Liver (tissue), 9 donors: ENCODE data around the gene GRIA1. TPM values are rescaled to one million over a fixed set of nuclear protein-coding genes. Genes with fewer than 3 reads are reported as not detected.

ENCODE experiments used
- DNase-seq: peaks from one replicate; pipeline ENCODE4 v3.0.0-alpha.2; 2017; ENCODE audit warnings: low spot score
- H3K27ac ChIP-seq, 2 donors: one replicate each; pipeline ENCODE4 v1.7.0; 2013; ENCODE audit warnings: inconsistent platforms in 2 of 2, low read length in 2 of 2, control low read depth in 1 of 2, low read depth in 1 of 2, mild to moderate bottlenecking in 1 of 2
- H3K27me3 ChIP-seq, 4 donors: one replicate each; pipeline versions ENCODE4 v1.6.1 to v1.7.0; 2013; ENCODE audit warnings: low read length in 3 of 4, inconsistent platforms in 1 of 4, mild to moderate bottlenecking in 1 of 4, moderate library complexity in 1 of 4; ENCODE audit not compliant: control insufficient read depth in 4 of 4, insufficient read depth in 4 of 4
- H3K36me3 ChIP-seq, 4 donors: one replicate each; pipeline versions ENCODE4 v1.6.1 to v1.7.0; 2013; ENCODE audit warnings: low read length in 3 of 4, mild to moderate bottlenecking in 3 of 4, low read depth in 1 of 4, moderate library complexity in 1 of 4; ENCODE audit not compliant: control insufficient read depth in 4 of 4, insufficient read depth in 3 of 4
- H3K4me1 ChIP-seq, 4 donors: one replicate each; pipeline versions ENCODE4 v1.6.1 to v1.7.0; 2013; ENCODE audit warnings: low read length in 3 of 4, mild to moderate bottlenecking in 3 of 4, moderate library complexity in 1 of 4; ENCODE audit not compliant: control insufficient read depth in 4 of 4, insufficient read depth in 4 of 4
- H3K4me3 ChIP-seq, 3 donors: one replicate each; pipeline versions ENCODE4 v1.6.1 to v1.7.0; 2013; ENCODE audit warnings: low read length in 3 of 3, control low read depth in 1 of 3, low read depth in 1 of 3, mild to moderate bottlenecking in 1 of 3
- H3K9ac ChIP-seq, 2 donors: one replicate each; pipeline ENCODE4 v1.7.0; 2013; ENCODE audit warnings: low read length in 2 of 2, mild to moderate bottlenecking in 2 of 2, moderate library complexity in 2 of 2, control low read depth in 1 of 2, low read depth in 1 of 2
- H3K9me3 ChIP-seq, 4 donors: one replicate each; pipeline versions ENCODE4 v1.6.1 to v1.7.0; 2013; ENCODE audit warnings: low read length in 3 of 4; ENCODE audit not compliant: control insufficient read depth in 4 of 4
- ATF3 ChIP-seq: IDR thresholded peaks from 2 replicates; pipeline ENCODE4 v1.6.1; 2016; ENCODE audit warnings: antibody characterized with exemption
- EGR1 ChIP-seq, 2 donors: IDR thresholded peaks; 2 replicates each; pipeline ENCODE4 v1.6.1; 2016 to 2018; ENCODE audit warnings: antibody characterized with exemption in 2 of 2, low read depth in 2 of 2
- FOXA1 ChIP-seq: IDR thresholded peaks from 2 replicates; pipeline ENCODE4 v1.6.1; 2016; ENCODE audit warnings: antibody characterized with exemption
- FOXA2 ChIP-seq: IDR thresholded peaks from 2 replicates; pipeline ENCODE4 v1.6.1; 2016; ENCODE audit warnings: antibody characterized with exemption
- GABPA ChIP-seq, 2 donors: IDR thresholded peaks in 1 of 2; conservative IDR thresholded peaks in 1 of 2; 2 replicates each; pipeline ENCODE4 v1.6.1; 2016; ENCODE audit warnings: antibody characterized with exemption in 2 of 2, mild to moderate bottlenecking in 1 of 2, moderate library complexity in 1 of 2
- HNF4G ChIP-seq: IDR thresholded peaks from 2 replicates; pipeline ENCODE4 v1.6.1; 2016; ENCODE audit warnings: antibody characterized with exemption
- JUND ChIP-seq, 2 donors: IDR thresholded peaks; 2 replicates each; pipeline ENCODE4 v1.6.1; 2016; ENCODE audit warnings: antibody characterized with exemption in 2 of 2
- NR2F2 ChIP-seq: IDR thresholded peaks from 2 replicates; pipeline ENCODE4 v1.6.1; 2016; ENCODE audit warnings: antibody characterized with exemption
- SP1 ChIP-seq: IDR thresholded peaks from 2 replicates; pipeline ENCODE4 v1.6.1; 2018; ENCODE audit warnings: antibody characterized with exemption, mild to moderate bottlenecking
- TAF1 ChIP-seq: conservative IDR thresholded peaks from 2 replicates; pipeline ENCODE4 v1.6.1; 2016; ENCODE audit warnings: antibody characterized with exemption, mild to moderate bottlenecking
- YY1 ChIP-seq: IDR thresholded peaks from 2 replicates; pipeline ENCODE4 v1.6.1; 2016; ENCODE audit warnings: antibody characterized with exemption, mild to moderate bottlenecking
- ZBTB33 ChIP-seq: IDR thresholded peaks from 2 replicates; pipeline ENCODE4 v1.6.1; 2016; ENCODE audit warnings: antibody characterized with exemption
- WGBS: extraction: QIAGEN DNeasy Blood & Tissue Kit; methylation state at CpG from one replicate; pipeline ENCODE4 v1.1.7; 2013; 5-methylcytosine and 5-hydroxymethylcytosine counted together
- polyA plus RNA-seq, 2 donors: library from polyadenylated mRNA; stranded (reverse) in 1 of 2; unstranded in 1 of 2; fragments of 200-250 nt in 1 of 2; fragments of >200 nt in 1 of 2; fragmentation: Nextera tagmentation in 1 of 2; extraction: Ambion mirVana in 1 of 2; gene quantifications; one replicate each; pipeline versions ENCODE4 v1.2.1 to v1.2.3, GENCODE V29; 2013 to 2015
- total RNA-seq, 2 donors: library from RNA; depleted of rRNA; stranded (reverse); fragments of >200 nt; gene quantifications; one replicate each; pipeline ENCODE4 v1.2.3, GENCODE V29; 2014
- TF ChIP-seq, protein P1 (sequence below): IDR thresholded peaks from 2 replicates; pipeline ENCODE4 v1.6.1; 2016; ENCODE audit warnings: antibody characterized with exemption, mild to moderate bottlenecking
- TF ChIP-seq, protein P2 (sequence below): fragments of 150-350 bp; IDR thresholded peaks from 2 replicates; pipeline ENCODE4 v1.5.1; 2017; ENCODE audit warnings: improper control_type of control experiment, low read depth, low read length; ENCODE audit not compliant: missing input control
- donor health status: healthy.
- donor health status: healthy.
- donor health status: healthy.
- donor health status: healthy.
- donor health status: healthy.

GRIA1 gene
- total and polyA plus RNA-seq, 4 donors = 0.08 TPM; not detected in 3

GRCh38 chr5:153823036-153823435 is 332.6 kb downstream of the GRIA1 start:
- DNase-seq = no peak
- WGBS = 51% methylated on average over 3 of the region's 3 CpGs

More at GRCh38 chr5:153823036-153823435, 332.6 kb downstream of the GRIA1 start:
- TF ChIP-seq YY1 (no peak), ATF3 (no peak), EGR1 (IDR thresholded peaks at IDR 0.05; ENCODE audit: low read depth in 2 of 2) (no peak), GABPA (IDR thresholded peaks at IDR 0.05 in 1 of 2, conservative IDR thresholded peaks at IDR 0.05 in 1 of 2) (no peak), ZBTB33 (no peak), SP1 (no peak), FOXA2 (no peak), TAF1 (no peak), HNF4G (no peak), FOXA1 (no peak), NR2F2 (no peak), JUND (IDR thresholded peaks at IDR 0.05) (no peak)
- TF ChIP-seq, protein P1, sequence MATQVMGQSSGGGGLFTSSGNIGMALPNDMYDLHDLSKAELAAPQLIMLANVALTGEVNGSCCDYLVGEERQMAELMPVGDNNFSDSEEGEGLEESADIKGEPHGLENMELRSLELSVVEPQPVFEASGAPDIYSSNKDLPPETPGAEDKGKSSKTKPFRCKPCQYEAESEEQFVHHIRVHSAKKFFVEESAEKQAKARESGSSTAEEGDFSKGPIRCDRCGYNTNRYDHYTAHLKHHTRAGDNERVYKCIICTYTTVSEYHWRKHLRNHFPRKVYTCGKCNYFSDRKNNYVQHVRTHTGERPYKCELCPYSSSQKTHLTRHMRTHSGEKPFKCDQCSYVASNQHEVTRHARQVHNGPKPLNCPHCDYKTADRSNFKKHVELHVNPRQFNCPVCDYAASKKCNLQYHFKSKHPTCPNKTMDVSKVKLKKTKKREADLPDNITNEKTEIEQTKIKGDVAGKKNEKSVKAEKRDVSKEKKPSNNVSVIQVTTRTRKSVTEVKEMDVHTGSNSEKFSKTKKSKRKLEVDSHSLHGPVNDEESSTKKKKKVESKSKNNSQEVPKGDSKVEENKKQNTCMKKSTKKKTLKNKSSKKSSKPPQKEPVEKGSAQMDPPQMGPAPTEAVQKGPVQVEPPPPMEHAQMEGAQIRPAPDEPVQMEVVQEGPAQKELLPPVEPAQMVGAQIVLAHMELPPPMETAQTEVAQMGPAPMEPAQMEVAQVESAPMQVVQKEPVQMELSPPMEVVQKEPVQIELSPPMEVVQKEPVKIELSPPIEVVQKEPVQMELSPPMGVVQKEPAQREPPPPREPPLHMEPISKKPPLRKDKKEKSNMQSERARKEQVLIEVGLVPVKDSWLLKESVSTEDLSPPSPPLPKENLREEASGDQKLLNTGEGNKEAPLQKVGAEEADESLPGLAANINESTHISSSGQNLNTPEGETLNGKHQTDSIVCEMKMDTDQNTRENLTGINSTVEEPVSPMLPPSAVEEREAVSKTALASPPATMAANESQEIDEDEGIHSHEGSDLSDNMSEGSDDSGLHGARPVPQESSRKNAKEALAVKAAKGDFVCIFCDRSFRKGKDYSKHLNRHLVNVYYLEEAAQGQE = no peak
- TF ChIP-seq, protein P2, sequence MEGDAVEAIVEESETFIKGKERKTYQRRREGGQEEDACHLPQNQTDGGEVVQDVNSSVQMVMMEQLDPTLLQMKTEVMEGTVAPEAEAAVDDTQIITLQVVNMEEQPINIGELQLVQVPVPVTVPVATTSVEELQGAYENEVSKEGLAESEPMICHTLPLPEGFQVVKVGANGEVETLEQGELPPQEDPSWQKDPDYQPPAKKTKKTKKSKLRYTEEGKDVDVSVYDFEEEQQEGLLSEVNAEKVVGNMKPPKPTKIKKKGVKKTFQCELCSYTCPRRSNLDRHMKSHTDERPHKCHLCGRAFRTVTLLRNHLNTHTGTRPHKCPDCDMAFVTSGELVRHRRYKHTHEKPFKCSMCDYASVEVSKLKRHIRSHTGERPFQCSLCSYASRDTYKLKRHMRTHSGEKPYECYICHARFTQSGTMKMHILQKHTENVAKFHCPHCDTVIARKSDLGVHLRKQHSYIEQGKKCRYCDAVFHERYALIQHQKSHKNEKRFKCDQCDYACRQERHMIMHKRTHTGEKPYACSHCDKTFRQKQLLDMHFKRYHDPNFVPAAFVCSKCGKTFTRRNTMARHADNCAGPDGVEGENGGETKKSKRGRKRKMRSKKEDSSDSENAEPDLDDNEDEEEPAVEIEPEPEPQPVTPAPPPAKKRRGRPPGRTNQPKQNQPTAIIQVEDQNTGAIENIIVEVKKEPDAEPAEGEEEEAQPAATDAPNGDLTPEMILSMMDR = no peak
- Histone ChIP-seq H3K4me3 (no peak overlapping the region), H3K4me1 (no peaks in the 10 kb centered on the region), H3K27me3 (peaks cover 0 to 4% (median 0%) of the 10 kb centered on the region in 4 donors), H3K9me3 (peaks cover 0 to 2% (median under 1%) of the 10 kb centered on the region in 4 donors), H3K9ac (no peak overlapping the region), H3K36me3 (no peaks in the 10 kb centered on the region), H3K27ac (no peak overlapping the region)
